C4-2B (cell line): ENCODE data around the gene CCL24.

Source experiments
- CTCF ChIP-seq: fragments of 450-650 bp; conservative IDR thresholded peaks from 2 replicates; pipeline ENCODE4 v1.5.1; 2017; ENCODE audit warnings: mild to moderate bottlenecking
- ZFX ChIP-seq: fragments of 450-650 bp; IDR thresholded peaks from 2 replicates; pipeline ENCODE4 v1.6.1; 2017

DNA sequence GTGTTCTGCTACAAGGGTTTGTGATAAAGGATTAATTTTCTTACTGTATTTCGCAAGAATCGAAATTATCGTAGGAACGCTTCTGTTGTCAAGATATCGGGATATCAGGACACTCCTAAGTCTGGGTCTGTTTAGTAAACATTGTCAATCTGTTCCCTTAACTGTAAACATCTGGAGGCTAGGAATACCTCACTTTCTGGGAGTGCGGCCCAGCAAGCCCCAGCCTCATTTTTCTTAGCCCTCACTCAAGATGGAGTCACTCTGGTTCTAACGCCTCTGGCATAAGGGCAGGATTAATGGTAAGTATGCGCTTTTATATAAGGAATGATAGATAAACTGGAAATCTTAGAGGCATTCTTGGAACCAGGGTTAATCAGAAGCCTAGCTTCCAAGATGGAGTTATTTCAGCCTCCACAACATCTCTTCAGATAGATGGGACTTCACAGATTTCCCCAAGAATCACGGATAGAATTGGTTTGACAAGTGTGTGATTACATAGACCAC lies 30.1 kb upstream of the CCL24 start:
- TF ChIP-seq CTCF (no peak), ZFX (no peak)
